Activated CD4-positive, alpha-beta T cell treated with anti-CD3 and anti-CD28 coated beads for 36 hours (primary cell): Measurements from ENCODE around the gene EIF5. TPM values are rescaled to one million over a fixed set of nuclear protein-coding genes. Genes with fewer than 3 reads are reported as not detected.

ENCODE experiments used
- ATAC-seq: fragments of 200-7000 bp; cut with Tn5 transposase; one replicate; pipeline ENCODE4 v1.10.0; 2021; ENCODE audit warnings: mild to moderate bottlenecking, moderate library complexity
- CTCF ChIA-PET: fragments of 350-600 bp; sonication (Branson Sonifier 250); formaldehyde crosslinking; loops from one replicate; lab custom pipeline; 2021; ENCODE audit warnings: antibody characterized with exemption; lab: Charles Lee
- POLR2A ChIA-PET: fragments of 350-600 bp; sonication (Branson Sonifier 250); formaldehyde crosslinking; loops from one replicate; lab custom pipeline; 2021; ENCODE audit warnings: antibody characterized with exemption, inconsistent platforms; lab: Charles Lee
- DNase-seq: peaks from one replicate; pipeline ENCODE4 v3.0.0-alpha.2; 2020
- H3K27ac Mint-ChIP-seq: one replicate; pipeline ENCODE4 v1.8.0; 2021; ENCODE audit warnings: mixed read lengths
- H3K27me3 Mint-ChIP-seq: one replicate; pipeline ENCODE4 v1.8.0; 2021; ENCODE audit warnings: mixed read lengths
- H3K36me3 Mint-ChIP-seq: one replicate; pipeline ENCODE4 v1.8.0; 2021; ENCODE audit warnings: low read depth, mixed read lengths
- H3K4me1 Mint-ChIP-seq: one replicate; pipeline ENCODE4 v1.8.0; 2021; ENCODE audit warnings: mixed read lengths
- H3K4me3 Mint-ChIP-seq: one replicate; pipeline ENCODE4 v1.8.0; 2021; ENCODE audit warnings: mild to moderate bottlenecking, moderate library complexity, mixed read lengths
- H3K9me3 Mint-ChIP-seq: one replicate; pipeline ENCODE4 v1.8.0; 2021; ENCODE audit warnings: low read depth, mixed read lengths
- intact Hi-C, 2 experiments: fragments of 100-400 bp; cut with DNase I in 1 of 2; cut with micrococcal nuclease in 1 of 2; formaldehyde crosslinking; loops; one replicate each; pipeline versions ENCODE4 v1.14.2 to v1.15.1; 2022 to 2024; cut with DNase I, micrococcal nuclease
- total RNA-seq, 2 experiments: library from RNA; stranded (reverse); gene quantifications; one replicate each; pipeline ENCODE4 v1.2.3, GENCODE V29; 2021

The EIF5 gene
- total RNA-seq, 2 experiments from 2014 or later, result 222 to 234 TPM

DNA sequence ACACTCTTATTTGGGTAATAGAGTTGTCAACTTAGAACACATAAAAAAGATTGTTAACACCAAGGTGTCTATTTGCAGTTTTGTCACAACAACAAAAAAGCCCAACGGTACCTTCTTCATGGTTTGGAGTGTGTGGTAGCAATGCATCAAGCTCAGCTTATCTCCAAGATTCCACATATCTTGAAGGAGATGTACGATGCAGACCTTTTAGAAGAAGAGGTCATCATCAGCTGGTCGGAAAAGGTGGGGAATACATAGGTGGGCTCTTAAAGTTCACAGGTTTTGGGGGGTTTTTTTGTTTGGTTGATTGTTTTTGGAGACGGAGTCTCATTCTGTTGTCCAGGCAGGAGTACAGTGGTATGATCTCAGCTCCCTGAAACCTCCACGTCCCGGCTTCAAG, 5.5 kb downstream of the EIF5 start:
- Mint-ChIP-seq H3K4me3 (no peak overlapping the region), H3K27me3 (no peaks in the 10 kb centered on the region), H3K9me3 (no peaks in the 10 kb centered on the region), H3K27ac (peak overlapping the region; percentile 19), H3K4me1 (peaks cover 45% of the 10 kb centered on the region), H3K36me3 (peaks cover 90% of the 10 kb centered on the region)
- intact Hi-C loops, result loop anchor here in 1 of 2 experiments (10.0 kb wide), 1 partner anchor 1575 kb away; the partner anchor contains the start of gene PPP2R5C
- ChIA-PET CTCF (interaction anchor here (0.7 to 1.5 kb wide), 3 partner anchors 9 to 349 kb away, joined by 3 to 5 read pairs (median 3); no protein-coding TSS in a partner anchor), POLR2A (interaction anchor here (0.7 kb wide), 1 partner anchor 35 kb away, joined by 3 read pairs; no protein-coding TSS in a partner anchor)
- ATAC-seq (no peak), DNase-seq (no peak)

DNA sequence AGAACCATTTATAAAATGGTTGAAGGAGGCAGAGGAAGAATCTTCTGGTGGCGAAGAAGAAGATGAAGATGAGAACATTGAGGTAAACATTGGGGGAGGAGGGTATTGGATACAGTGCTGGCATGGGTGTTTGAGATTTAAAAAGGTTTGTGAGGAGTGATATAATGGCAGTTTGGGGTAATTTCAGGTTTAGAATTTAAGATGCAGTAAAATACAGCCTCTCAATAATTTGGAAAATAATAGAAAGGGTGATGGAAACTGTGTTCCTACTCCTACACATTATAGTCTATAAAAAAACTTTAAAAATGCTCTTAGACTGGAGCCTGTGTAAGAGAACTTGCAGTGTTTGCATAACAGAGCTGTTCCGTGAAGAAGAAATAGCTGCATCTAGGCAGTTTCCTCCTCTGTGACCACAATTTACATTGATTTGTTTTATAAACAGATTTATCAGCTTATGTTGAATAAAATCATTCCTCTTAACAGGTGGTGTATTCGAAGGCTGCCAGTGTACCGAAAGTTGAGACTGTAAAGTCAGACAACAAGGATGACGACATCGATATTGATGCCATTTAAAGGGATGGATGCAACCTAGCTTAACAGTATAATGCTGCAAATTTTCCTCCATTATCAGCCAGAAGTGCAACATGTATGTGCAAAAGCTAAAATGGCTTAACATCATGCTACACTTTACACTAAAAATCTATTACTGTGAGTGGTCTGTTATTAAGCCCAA, 6.6 kb downstream of the EIF5 start:
- Mint-ChIP-seq H3K27ac (peak overlapping the region; percentile 72), H3K4me1 (peaks cover 41% of the 10 kb centered on the region), H3K4me3 (no peak overlapping the region), H3K9me3 (no peaks in the 10 kb centered on the region), H3K36me3 (peaks cover 85% of the 10 kb centered on the region), H3K27me3 (no peaks in the 10 kb centered on the region)
- intact Hi-C loops, result no loop called here
- ChIA-PET CTCF (interaction anchor here (0.6 to 1.5 kb wide), 4 partner anchors 8 to 50 kb away, joined by 3 to 6 read pairs (median 4); no protein-coding TSS in a partner anchor), POLR2A (no interaction called here)
- DNase-seq (no peak), ATAC-seq (no peak)

DNA sequence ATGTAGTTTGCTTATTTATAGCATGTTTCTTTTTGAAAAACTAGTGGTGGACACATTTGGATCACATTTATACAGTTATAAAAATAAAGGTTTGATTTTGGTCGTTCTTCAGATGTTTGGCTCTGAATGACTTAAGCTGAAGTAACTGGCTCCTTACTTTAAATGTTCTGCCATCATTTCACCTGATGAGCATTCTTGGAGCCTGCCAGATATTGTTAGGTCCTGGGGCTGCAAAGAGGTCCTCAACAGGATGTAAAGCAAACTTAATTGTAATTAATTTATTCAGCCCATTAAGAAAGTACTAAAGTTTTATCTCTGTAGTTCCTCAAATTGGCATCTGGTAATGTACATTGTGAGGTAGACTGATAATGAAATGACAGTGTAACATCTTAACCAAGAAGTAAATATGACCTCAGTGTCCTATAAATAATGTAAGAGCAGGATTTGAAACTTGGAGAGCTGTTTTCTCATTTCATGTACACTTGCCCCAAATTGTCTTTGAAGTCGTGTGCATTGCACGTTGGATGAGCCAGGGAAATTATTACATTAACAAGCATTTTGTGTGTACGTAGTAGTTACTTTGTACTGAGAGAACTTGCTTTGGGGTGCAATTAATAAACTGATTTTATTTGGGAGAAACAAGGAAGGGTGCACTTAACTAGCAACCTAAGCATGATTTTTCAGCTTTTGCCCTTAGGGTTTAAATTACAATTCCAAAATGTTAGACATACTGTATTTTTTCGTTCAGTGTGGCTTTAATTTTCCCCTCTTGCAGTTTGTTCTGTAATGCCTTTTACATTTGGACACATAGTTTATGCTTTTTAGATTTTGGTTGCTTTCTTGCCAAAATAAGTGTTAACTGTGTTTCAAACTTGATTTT, 7.5 kb downstream of the EIF5 start:
- ChIA-PET POLR2A (interaction anchor here (0.5 to 0.6 kb wide), 2 partner anchors 128 to 174 kb away, joined by 3 to 4 read pairs; no protein-coding TSS in a partner anchor), CTCF (interaction anchor here (0.6 to 1.3 kb wide), 2 partner anchors 7 to 49 kb away, joined by 3 to 6 read pairs; no protein-coding TSS in a partner anchor)
- intact Hi-C loops, result no loop called here
- H3K4me3 Mint-ChIP-seq, result no peak overlapping the region
- peak overlapping the region; percentile 42 for H3K27ac Mint-ChIP-seq
- ATAC-seq, result no peak
- no peaks in the 10 kb centered on the region for H3K9me3 Mint-ChIP-seq
- DNase-seq, result no peak
- H3K27me3 Mint-ChIP-seq, result no peaks in the 10 kb centered on the region
- peaks cover 33% of the 10 kb centered on the region for H3K4me1 Mint-ChIP-seq
- peaks cover 77% of the 10 kb centered on the region for H3K36me3 Mint-ChIP-seq

DNA sequence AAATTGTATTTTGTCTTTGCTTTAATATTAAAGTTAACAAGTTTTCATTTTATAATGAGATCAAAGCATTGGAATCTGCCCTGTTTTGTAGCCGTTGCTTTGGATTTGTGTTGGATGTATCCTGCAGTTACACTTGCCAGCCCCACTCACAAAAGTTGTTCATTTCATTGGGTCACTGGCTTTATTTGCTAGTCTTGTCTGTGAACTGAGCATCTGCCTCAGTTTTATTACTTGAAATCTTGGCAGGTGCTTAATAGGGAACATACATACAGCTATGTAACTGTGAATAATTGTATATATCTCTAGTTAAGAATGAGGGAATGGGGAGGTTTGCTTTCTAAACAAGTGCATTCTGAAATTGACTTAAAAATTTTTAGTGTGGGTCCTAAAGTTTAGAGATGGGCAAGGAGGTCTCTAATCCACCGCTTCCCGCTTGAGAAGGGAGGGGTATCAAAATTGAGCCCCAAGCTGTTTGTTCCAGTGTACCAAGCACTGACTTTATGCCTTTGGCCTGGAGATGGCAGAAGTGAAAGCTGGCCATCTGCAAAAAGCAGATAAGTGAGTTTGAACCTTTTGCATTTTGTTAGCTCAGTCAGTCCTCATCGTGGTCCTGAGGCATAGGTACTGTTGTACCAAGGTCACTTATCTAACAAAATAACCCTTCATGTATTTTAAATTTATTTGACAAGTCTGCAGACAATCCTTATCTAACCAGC, 9.3 kb downstream of the EIF5 start:
- H3K27ac Mint-ChIP-seq, result no peak overlapping the region
- CTCF ChIA-PET, result interaction anchor here (0.6 to 1.5 kb wide), 6 partner anchors 9 to 75 kb away, joined by 3 to 5 read pairs (median 4); partner anchors contain the start of gene EIF5
- ATAC-seq (no peak), DNase-seq (no peak)
- H3K27me3 Mint-ChIP-seq, result no peaks in the 10 kb centered on the region
- H3K4me3 Mint-ChIP-seq, result no peak overlapping the region
- POLR2A ChIA-PET, result interaction anchor here (3.5 kb wide), 1 partner anchor 8 kb away, joined by 34 read pairs; the partner anchor contains the start of gene EIF5
- H3K9me3 Mint-ChIP-seq, result no peaks in the 10 kb centered on the region
- intact Hi-C loops, result no loop called here
- peaks cover 15% of the 10 kb centered on the region for H3K4me1 Mint-ChIP-seq
- H3K36me3 Mint-ChIP-seq, result peaks cover 58% of the 10 kb centered on the region

DNA sequence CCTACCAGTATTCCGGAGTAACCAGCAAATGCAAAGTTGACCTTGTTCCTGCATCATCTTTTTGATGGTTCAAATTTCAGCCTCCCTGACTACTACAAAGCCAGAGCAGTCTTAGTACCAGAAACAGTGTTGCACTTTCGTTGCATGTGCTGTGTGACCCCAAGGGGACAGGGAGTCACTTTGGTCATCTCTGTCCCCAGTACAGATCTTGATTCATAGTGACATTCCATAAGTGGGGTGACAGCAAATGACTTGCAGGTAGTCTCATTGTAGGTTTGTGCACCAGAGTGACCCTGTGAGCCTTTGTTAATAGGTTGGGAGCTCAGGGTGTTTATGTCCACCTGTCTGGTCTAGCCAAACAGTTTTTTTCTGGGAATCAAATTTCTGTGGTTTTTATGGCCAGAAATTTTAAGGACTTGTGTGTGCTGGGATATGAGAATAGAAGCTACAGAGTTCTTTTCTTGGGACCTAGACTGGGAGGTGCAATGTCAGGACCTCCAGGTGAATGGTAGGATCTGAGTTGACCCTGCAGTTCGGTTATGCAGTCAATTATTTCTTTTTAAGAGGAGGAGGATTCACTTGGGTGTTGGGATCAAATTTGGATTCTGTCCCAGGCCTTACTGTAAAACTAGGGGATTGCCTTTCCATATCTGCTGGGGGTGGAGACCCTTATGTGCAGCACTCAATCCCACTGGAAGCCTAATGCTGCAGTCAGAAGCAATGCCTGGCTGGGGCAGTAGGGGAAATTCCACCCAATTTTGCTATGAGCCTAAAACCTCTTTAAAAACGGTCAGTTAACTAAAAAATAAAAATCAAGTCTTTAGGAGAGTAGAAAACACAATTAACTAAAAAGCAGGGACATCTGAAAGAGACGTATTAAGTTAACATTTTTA, 10.1 kb downstream of the EIF5 start:
- no peaks in the 10 kb centered on the region for H3K27me3 Mint-ChIP-seq
- no peak for DNase-seq
- H3K36me3 Mint-ChIP-seq, result peaks cover 51% of the 10 kb centered on the region
- no peak overlapping the region for H3K27ac Mint-ChIP-seq
- H3K9me3 Mint-ChIP-seq, result no peaks in the 10 kb centered on the region
- intact Hi-C loops, result no loop called here
- ATAC-seq, result no peak
- CTCF ChIA-PET, result interaction anchor here (0.6 to 1.8 kb wide), 5 partner anchors 18 to 76 kb away, joined by 3 to 7 read pairs (median 4); no protein-coding TSS in a partner anchor
- H3K4me1 Mint-ChIP-seq, result peaks cover 11% of the 10 kb centered on the region
- no peak overlapping the region for H3K4me3 Mint-ChIP-seq
- POLR2A ChIA-PET, result interaction anchor here (0.6 to 3.5 kb wide), 2 partner anchors 9 to 1247 kb away, joined by 3 to 34 read pairs; partner anchors contain the start of gene EIF5

DNA sequence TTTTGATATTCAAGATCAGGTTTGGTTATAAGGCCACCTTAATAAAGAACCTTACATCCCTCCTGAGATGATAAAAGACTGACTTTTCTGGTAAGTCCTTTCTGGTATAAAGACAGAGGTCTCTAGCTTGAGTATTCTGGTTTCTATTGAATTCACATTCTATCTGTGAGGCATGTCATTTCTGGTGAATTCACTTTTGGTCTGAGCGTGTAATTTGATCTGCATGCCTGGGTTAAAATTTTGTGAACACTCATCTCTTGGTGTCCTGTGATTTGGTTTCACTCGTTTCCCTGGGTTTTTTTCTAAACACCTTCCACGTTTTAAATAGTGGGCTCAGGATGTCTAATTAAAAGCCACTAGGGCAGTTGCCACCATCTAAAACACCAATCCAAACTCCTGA, 12.2 kb downstream of the EIF5 start:
- CTCF ChIA-PET, result interaction anchor here (1.6 kb wide), 1 partner anchor 9 kb away, joined by 3 read pairs; no protein-coding TSS in a partner anchor
- H3K4me1 Mint-ChIP-seq, result peaks cover 2% of the 10 kb centered on the region
- intact Hi-C loops, result no loop called here
- POLR2A ChIA-PET, result interaction anchor here (0.6 to 3.5 kb wide), 2 partner anchors 11 to 207 kb away, joined by 9 to 34 read pairs; partner anchors contain the start of gene EIF5
- peaks cover 32% of the 10 kb centered on the region for H3K36me3 Mint-ChIP-seq
- ATAC-seq, result no peak
- H3K9me3 Mint-ChIP-seq, result no peaks in the 10 kb centered on the region
- no peaks in the 10 kb centered on the region for H3K27me3 Mint-ChIP-seq
- DNase-seq, result no peak
- no peak overlapping the region for H3K4me3 Mint-ChIP-seq
- no peak overlapping the region for H3K27ac Mint-ChIP-seq

DNA sequence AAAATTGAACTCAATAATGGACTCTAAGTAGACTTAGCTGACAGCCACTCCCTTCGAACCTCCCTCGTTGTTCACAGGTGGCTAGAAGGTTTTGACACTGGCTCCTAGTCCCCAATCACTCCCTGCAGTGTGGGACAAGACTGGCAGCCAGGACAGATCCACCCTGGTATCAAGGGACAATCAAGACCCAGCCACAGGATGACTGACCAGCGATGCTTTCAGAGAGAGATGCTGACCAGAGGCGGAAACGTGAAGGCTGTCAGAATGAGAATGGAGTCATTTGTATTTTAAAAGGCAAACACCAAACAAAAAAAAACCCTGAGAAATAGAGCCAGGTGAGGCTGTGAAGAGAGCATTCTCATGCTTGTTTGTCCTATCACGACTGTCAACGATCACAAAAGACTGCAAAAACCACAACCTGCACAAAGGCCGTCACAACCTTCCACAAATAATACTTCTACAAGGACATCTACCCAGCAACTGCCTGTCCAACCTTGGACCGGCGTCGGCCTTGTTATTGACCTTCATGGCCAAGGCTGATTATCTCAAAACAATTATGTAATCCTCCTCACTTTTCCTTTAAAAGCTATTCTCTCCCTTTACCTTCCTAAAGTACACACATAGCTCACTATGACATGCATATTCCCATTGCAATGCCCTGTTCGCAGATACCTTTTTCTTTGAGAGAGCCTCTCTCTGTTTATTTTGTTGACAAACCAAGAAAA, 13.2 kb downstream of the EIF5 start:
- ChIA-PET POLR2A (interaction anchor here (1.2 kb wide), 1 partner anchor 9 kb away, joined by 3 read pairs; no protein-coding TSS in a partner anchor), CTCF (interaction anchor here (0.9 to 1.6 kb wide), 3 partner anchors 10 to 12 kb away, joined by 3 to 4 read pairs (median 4); no protein-coding TSS in a partner anchor)
- H3K36me3 Mint-ChIP-seq, result peaks cover 22% of the 10 kb centered on the region
- ATAC-seq, result no peak
- H3K4me3 Mint-ChIP-seq, result no peak overlapping the region
- no peak for DNase-seq
- no peaks in the 10 kb centered on the region for H3K9me3 Mint-ChIP-seq
- H3K27ac Mint-ChIP-seq, result no peak overlapping the region
- intact Hi-C loops, result no loop called here
- H3K27me3 Mint-ChIP-seq, result no peaks in the 10 kb centered on the region
- H3K4me1 Mint-ChIP-seq, result peaks cover under 1% of the 10 kb centered on the region

DNA sequence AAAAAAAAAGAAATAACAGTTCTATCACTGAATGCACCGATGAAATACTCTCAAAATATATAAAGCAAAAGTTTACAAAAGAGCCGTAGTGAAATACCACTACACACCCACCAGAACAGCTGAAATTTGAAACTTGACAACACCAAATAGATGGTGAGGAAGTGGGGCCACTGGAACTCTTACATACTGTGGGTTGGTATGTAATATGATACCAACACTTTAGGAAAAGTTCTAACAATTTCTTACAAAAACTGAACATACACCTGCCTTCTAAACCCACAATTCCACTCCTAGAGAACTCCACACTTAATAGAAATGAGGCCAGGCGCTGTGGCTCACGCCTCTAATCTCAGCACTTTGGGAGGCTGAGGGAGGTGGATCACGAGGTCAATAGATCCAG, 14.1 kb downstream of the EIF5 start:
- CTCF ChIA-PET, result interaction anchor here (0.7 to 1.3 kb wide), 5 partner anchors 7 to 44 kb away, joined by 3 to 4 read pairs (median 3); no protein-coding TSS in a partner anchor
- H3K36me3 Mint-ChIP-seq, result peaks cover 16% of the 10 kb centered on the region
- intact Hi-C loops, result no loop called here
- ATAC-seq (no peak), DNase-seq (no peak)
- no peaks in the 10 kb centered on the region for H3K27me3 Mint-ChIP-seq
- H3K9me3 Mint-ChIP-seq, result no peaks in the 10 kb centered on the region
- H3K4me1 Mint-ChIP-seq, result no peaks in the 10 kb centered on the region
- H3K27ac Mint-ChIP-seq, result no peak overlapping the region
- no peak overlapping the region for H3K4me3 Mint-ChIP-seq
- POLR2A ChIA-PET, result interaction anchor here (0.5 to 1.2 kb wide), 2 partner anchors 10 to 11 kb away, joined by 3 read pairs; no protein-coding TSS in a partner anchor

DNA sequence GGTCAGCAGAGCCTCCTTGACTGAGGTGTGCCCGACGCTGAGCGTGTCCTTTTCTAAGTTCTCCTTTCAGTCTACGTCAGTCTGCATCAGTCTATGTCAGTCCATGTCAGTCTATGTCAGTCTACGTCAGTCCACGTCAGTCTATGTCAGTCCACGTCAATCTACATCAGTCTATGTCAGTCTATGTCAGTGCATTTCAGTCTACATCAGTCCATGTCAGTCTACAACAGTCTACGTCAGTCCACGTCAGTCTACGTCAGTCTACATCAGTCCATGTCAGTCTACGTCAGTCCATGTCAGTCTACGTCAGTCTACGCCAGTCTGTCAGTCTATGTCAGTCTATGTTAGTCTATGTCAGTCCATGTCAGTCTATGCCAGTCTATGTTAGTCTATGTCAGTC, 15.9 kb downstream of the EIF5 start:
- intact Hi-C loops, result no loop called here
- ATAC-seq (no peak), DNase-seq (no peak)
- POLR2A ChIA-PET, result no interaction called here
- no peaks in the 10 kb centered on the region for H3K9me3 Mint-ChIP-seq
- no peak overlapping the region for H3K27ac Mint-ChIP-seq
- CTCF ChIA-PET, result no interaction called here
- no peaks in the 10 kb centered on the region for H3K36me3 Mint-ChIP-seq
- no peak overlapping the region for H3K4me3 Mint-ChIP-seq
- no peaks in the 10 kb centered on the region for H3K4me1 Mint-ChIP-seq
- peaks cover 4% of the 10 kb centered on the region for H3K27me3 Mint-ChIP-seq
